SH-SY5Y (cell line): ENCODE results near the gene KRTAP19-1.

ENCODE experiments used
- GATA2 ChIP-seq: IDR thresholded peaks from 2 replicates; pipeline ENCODE4 v1.6.1; 2011; ENCODE audit warnings: mild to moderate bottlenecking, low read depth, low read length
- GATA3 ChIP-seq: IDR thresholded peaks from 2 replicates; pipeline ENCODE4 v1.6.1; 2011; ENCODE audit warnings: low read depth, mild to moderate bottlenecking, low read length, moderate library complexity

GRCh38 chr21:30448514-30448913, 31.7 kb downstream of the KRTAP19-1 start:
- TF ChIP-seq GATA2 (no peak), GATA3 (no peak)
